AG09309 (cell line): ENCODE measurements around the gene CLCN5.

Source experiments
- DNase-seq: peaks from one replicate; pipeline ENCODE4 v3.0.0-alpha.2; 2010; ENCODE audit warnings: low read depth
- H3K4me3 ChIP-seq: 2 replicates; pipeline ENCODE4 v1.5.1; 2011; ENCODE audit warnings: mild to moderate bottlenecking, low read depth, low read length, moderate library complexity; ENCODE audit not compliant: control insufficient read depth
- CTCF ChIP-seq: IDR thresholded peaks from 2 replicates; pipeline ENCODE4 v1.5.1; 2011; ENCODE audit warnings: mild to moderate bottlenecking, low read depth, low read length, inconsistent platforms; ENCODE audit not compliant: insufficient read depth, control insufficient read depth; ENCODE audit errors: missing control alignments

The CLCN5 gene

GRCh38 chrX:50108264-50108663, 185.9 kb downstream of the CLCN5 start:
- TF ChIP-seq CTCF: no peak
- DNase-seq: no peak
- no peak overlapping the region for H3K4me3 ChIP-seq

GRCh38 chrX:50111742-50112141, 189.3 kb downstream of the CLCN5 start:
- no peak for DNase-seq
- no peak overlapping the region for H3K4me3 ChIP-seq
- no peak for TF ChIP-seq CTCF

- TF ChIP-seq CTCF: no peak
- no peak for DNase-seq
- no peak overlapping the region for H3K4me3 ChIP-seq
Measured at GRCh38 chrX:50114113-50114512, 191.7 kb downstream of the CLCN5 start.

GRCh38 chrX:50115973-50116372, 193.6 kb downstream of the CLCN5 start:
- no peak overlapping the region for H3K4me3 ChIP-seq
- DNase-seq: no peak
- no peak for TF ChIP-seq CTCF

- TF ChIP-seq CTCF: no peak
- no peak for DNase-seq
- no peak overlapping the region for H3K4me3 ChIP-seq
Measured at GRCh38 chrX:50117476-50117875, 195.1 kb downstream of the CLCN5 start.

GRCh38 chrX:50125480-50125879, 203.1 kb downstream of the CLCN5 start:
- no peak overlapping the region for H3K4me3 ChIP-seq
- DNase-seq: no peak
- TF ChIP-seq CTCF: no peak

- no peak for DNase-seq
- H3K4me3 ChIP-seq: no peak overlapping the region
- no peak for TF ChIP-seq CTCF
Measured at GRCh38 chrX:50147972-50148371, 225.6 kb downstream of the CLCN5 start.
